Type B pancreatic cell (in vitro differentiated cells): ENCODE results near the gene RFTN1. TPM values are rescaled to one million over a fixed set of nuclear protein-coding genes. Genes with fewer than 3 reads are reported as not detected.

Experiments
- DNase-seq: peaks from one replicate; pipeline ENCODE4 v3.0.0; 2021; ENCODE audit warnings: mixed read lengths; ENCODE audit not compliant: unreplicated experiment; ENCODE audit errors: extremely low spot score
- H3K27ac Mint-ChIP-seq: 2 replicates; pipeline ENCODE4 v1.8.0; 2021; ENCODE audit warnings: mild to moderate bottlenecking, mixed read lengths
- H3K27me3 Mint-ChIP-seq: 2 replicates; pipeline ENCODE4 v1.8.0; 2021; ENCODE audit warnings: mixed read lengths
- H3K36me3 Mint-ChIP-seq: 2 replicates; pipeline ENCODE4 v1.8.0; 2021; ENCODE audit warnings: mixed read lengths
- H3K4me1 Mint-ChIP-seq: one replicate; pipeline ENCODE4 v1.8.0; 2021; ENCODE audit warnings: mixed read lengths; ENCODE audit not compliant: unreplicated experiment
- H3K4me3 Mint-ChIP-seq: 2 replicates; pipeline ENCODE4 v1.8.0; 2021; ENCODE audit warnings: mild to moderate bottlenecking, mixed read lengths
- H3K9me3 Mint-ChIP-seq: 2 replicates; pipeline ENCODE4 v1.8.0; 2021; ENCODE audit warnings: mixed read lengths
- total RNA-seq: library from RNA; stranded (reverse); gene quantifications from 2 replicates; pipeline ENCODE4 v1.2.1, GENCODE V29; 2021; ENCODE audit warnings: low replicate concordance
- TF ChIP-seq, protein P1 (sequence below): fragments of 200-600 bp; sonication (generic); conservative IDR thresholded peaks from 2 replicates; pipeline ENCODE4 v1.5.0; 2021; ENCODE audit warnings: antibody characterized with exemption, mild to moderate bottlenecking

Gene RFTN1
- total RNA-seq, 1 donor from 2014 or later: 18.3 TPM

DNA sequence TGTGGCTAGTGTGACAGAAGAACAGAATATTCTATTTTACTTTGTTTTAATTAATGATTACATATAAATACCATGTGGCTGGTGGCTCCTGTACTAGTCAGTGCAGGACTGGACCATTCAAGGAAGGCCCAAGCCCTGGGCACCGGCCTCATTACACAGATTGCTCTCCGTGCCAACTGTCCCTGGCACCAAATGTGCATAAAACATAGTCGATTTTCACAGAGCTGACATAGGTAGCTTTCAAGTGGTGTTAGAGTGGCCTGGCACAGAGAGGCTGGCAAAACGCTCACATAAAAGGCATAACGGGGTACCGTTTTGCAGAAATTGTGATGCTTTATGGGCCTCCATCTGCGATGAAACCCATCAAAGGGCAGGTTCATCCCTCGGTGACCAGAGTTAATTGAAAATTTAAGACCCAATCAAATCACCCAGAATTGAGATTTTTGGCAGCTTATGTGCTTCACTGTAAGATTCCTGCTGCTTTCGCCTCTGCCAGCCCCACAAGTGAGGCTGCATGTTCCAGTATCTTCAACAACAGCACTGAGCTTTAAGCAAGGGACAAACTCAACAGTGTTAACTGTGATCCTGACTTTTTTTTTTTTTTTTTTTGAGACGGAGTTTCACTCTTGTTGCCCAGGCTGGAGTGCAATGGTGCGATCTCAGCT lies 25.9 kb downstream of the RFTN1 start:
- Mint-ChIP-seq H3K27me3 (peaks cover 33% of the 10 kb centered on the region), H3K9me3 (peaks cover 13% of the 10 kb centered on the region), H3K27ac (no peak overlapping the region), H3K4me3 (no peak overlapping the region), H3K36me3 (peaks cover 25% of the 10 kb centered on the region), H3K4me1 (peaks cover 14% of the 10 kb centered on the region)
- TF ChIP-seq, protein P1, sequence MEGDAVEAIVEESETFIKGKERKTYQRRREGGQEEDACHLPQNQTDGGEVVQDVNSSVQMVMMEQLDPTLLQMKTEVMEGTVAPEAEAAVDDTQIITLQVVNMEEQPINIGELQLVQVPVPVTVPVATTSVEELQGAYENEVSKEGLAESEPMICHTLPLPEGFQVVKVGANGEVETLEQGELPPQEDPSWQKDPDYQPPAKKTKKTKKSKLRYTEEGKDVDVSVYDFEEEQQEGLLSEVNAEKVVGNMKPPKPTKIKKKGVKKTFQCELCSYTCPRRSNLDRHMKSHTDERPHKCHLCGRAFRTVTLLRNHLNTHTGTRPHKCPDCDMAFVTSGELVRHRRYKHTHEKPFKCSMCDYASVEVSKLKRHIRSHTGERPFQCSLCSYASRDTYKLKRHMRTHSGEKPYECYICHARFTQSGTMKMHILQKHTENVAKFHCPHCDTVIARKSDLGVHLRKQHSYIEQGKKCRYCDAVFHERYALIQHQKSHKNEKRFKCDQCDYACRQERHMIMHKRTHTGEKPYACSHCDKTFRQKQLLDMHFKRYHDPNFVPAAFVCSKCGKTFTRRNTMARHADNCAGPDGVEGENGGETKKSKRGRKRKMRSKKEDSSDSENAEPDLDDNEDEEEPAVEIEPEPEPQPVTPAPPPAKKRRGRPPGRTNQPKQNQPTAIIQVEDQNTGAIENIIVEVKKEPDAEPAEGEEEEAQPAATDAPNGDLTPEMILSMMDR: no peak
- no peak for DNase-seq

DNA sequence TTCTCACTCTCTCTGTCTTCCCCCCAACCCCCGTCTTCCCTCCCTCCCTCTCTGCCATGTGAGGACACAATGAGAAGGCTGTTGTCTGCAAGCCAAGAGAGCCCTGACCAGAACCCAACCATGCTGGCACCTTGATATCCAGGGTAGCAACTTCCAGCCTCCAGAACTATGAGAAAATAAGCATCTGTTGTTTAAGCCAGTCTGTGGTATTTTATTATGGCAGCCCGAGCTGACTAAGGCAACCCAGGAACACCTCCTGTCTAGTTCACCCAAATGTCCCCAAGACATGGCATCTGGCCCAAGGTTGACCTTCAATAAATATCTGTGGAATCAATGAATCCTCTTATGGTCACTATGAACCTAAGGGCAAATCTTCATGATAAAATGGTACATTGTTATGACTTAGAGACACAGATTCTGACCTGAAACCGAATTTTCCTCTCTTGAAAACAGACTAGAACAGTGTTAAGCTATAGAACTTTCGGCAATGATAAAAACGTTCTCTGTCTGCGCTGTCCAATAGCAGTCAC lies 26.5 kb downstream of the RFTN1 start:
- H3K27me3 Mint-ChIP-seq: peaks cover 31% of the 10 kb centered on the region
- no peak for DNase-seq
- peaks cover 25% of the 10 kb centered on the region for H3K36me3 Mint-ChIP-seq
- H3K9me3 Mint-ChIP-seq: peaks cover 13% of the 10 kb centered on the region
- no peak overlapping the region for H3K4me3 Mint-ChIP-seq
- TF ChIP-seq, protein P1: no peak
- no peak overlapping the region for H3K27ac Mint-ChIP-seq
- peaks cover 19% of the 10 kb centered on the region for H3K4me1 Mint-ChIP-seq

DNA sequence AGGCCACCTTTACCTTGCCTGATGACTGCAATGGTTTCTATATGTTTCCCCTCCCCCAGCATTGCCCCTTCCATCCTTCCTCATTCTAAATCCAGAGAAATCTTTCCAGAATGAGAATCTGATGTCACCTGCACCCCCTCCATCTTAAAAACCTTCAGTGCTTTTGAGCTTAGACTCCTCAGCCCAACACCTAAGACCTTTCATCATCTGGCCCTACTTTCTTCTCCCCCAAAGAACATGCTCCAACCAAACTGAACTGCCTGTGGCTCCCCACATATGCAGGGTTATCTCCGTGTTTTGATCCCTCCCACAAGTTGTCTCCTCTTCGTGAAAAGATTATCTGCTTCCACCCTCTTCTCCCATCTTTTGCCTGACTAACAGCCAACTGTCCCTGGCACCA lies 27.3 kb downstream of the RFTN1 start:
- TF ChIP-seq, protein P1: no peak
- H3K4me1 Mint-ChIP-seq: peaks cover 24% of the 10 kb centered on the region
- H3K27ac Mint-ChIP-seq: no peak overlapping the region
- peaks cover 11% of the 10 kb centered on the region for H3K9me3 Mint-ChIP-seq
- H3K4me3 Mint-ChIP-seq: no peak overlapping the region
- peaks cover 29% of the 10 kb centered on the region for H3K27me3 Mint-ChIP-seq
- H3K36me3 Mint-ChIP-seq: peaks cover 23% of the 10 kb centered on the region
- DNase-seq: no peak

DNA sequence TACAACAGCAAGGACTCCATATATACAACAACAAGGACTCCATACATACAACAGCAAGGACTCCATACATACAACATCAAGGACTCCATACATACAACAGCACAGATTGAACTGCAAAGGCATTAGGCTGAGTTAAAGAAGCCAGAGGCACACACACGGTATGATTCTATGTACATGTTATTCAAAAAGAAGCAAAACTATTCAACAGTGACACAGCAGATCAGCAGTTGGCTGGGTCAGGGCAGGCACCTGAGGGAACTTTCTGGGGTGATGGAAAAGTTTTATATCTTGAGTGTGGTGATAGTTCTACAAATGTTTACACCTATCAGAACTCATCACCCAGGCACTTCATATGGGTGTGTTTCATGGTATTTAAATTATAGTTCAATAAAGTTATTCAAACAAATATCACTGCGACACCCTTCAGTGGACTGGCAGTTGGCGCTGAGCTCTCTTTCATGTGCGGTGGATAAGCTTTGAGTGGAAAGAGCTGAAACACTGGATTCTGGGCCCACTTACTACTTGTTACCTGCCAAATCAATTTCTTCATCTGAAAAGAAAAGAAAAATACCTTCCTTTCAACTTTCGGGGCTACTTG lies 28.0 kb downstream of the RFTN1 start:
- peaks cover 28% of the 10 kb centered on the region for H3K4me1 Mint-ChIP-seq
- H3K9me3 Mint-ChIP-seq: peaks cover 5% of the 10 kb centered on the region
- H3K27ac Mint-ChIP-seq: no peak overlapping the region
- H3K36me3 Mint-ChIP-seq: peaks cover 17% of the 10 kb centered on the region
- no peak overlapping the region for H3K4me3 Mint-ChIP-seq
- peaks cover 23% of the 10 kb centered on the region for H3K27me3 Mint-ChIP-seq
- TF ChIP-seq, protein P1: no peak
- DNase-seq: no peak

DNA sequence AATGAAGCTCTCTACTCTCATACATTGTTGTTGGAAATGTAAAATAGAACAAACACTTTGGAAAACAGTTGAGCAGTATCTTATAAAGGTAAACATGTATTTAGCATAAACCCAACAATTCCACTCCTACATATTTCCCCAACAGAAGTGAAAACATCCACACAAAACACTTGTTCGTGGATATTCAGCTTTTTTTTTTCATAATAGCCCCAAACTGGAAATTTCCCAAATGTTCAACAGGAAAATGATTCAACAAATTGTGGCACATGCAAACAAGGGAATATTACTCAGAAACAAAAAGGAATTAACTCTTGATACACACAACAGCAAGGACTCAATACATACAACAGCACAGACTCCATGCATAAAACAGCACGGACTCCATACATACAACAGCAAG lies 28.5 kb downstream of the RFTN1 start:
- H3K27ac Mint-ChIP-seq: no peak overlapping the region
- no peak overlapping the region for H3K4me3 Mint-ChIP-seq
- DNase-seq: no peak
- H3K36me3 Mint-ChIP-seq: peaks cover 14% of the 10 kb centered on the region
- H3K9me3 Mint-ChIP-seq: peaks cover 2% of the 10 kb centered on the region
- TF ChIP-seq, protein P1: no peak
- peaks cover 29% of the 10 kb centered on the region for H3K4me1 Mint-ChIP-seq
- H3K27me3 Mint-ChIP-seq: peaks cover 20% of the 10 kb centered on the region
